Measurements from ENCODE around the gene SLC9A9.
A peak's percentile ranks its signal among the peaks of the same experiment; 100 is the strongest.
"Not testable (repeated sequence)": the region's sequence is repeated elsewhere in the genome, so short reads cannot be mapped to it uniquely, and the experiment has no call there.

SLC9A9 gene

GRCh38 chr3:143875546-143875945 is 27.3 kb upstream of the SLC9A9 start:
- peak overlapping the region; percentile 81 for H3K4me2 ChIP-seq
- peaks cover 20% of the 10 kb centered on the region for H3K4me1 ChIP-seq
- H3K9me3 ChIP-seq: no peaks in the 10 kb centered on the region
- no peak; the same call in 1 of the 2 replicates for TF ChIP-seq Cebpa-rat (IDR thresholded peaks at IDR 0.05)
- H3K9ac ChIP-seq: no peak overlapping the region
- H3K27me3 ChIP-seq: no peaks in the 10 kb centered on the region
- H3K27ac ChIP-seq: peak overlapping the region; percentile 68
- no peaks in the 10 kb centered on the region for H4K20me1 ChIP-seq
- no peak overlapping the region for H3K4me3 ChIP-seq
- no peaks in the 10 kb centered on the region for H3K36me3 ChIP-seq

GRCh38 chr3:143873553-143873952 is 25.3 kb upstream of the SLC9A9 start:
- peaks cover 20% of the 10 kb centered on the region for H3K4me1 ChIP-seq
- H3K9ac ChIP-seq, H3K27me3 ChIP-seq, H3K4me3 ChIP-seq, H4K20me1 ChIP-seq, H3K36me3 ChIP-seq, H3K4me2 ChIP-seq, H3K27ac ChIP-seq, H3K9me3 ChIP-seq: not testable (repeated sequence)

GRCh38 chr3:143865302-143865701 is 17.0 kb upstream of the SLC9A9 start:
- Histone ChIP-seq H3K36me3 (no peaks in the 10 kb centered on the region), H3K4me1 (peaks cover 8% of the 10 kb centered on the region), H4K20me1 (no peaks in the 10 kb centered on the region), H3K9me3 (no peaks in the 10 kb centered on the region), H3K27ac (no peak overlapping the region), H3K4me2 (no peak overlapping the region), H3K4me3 (no peak overlapping the region), H3K27me3 (no peaks in the 10 kb centered on the region), H3K9ac (no peak overlapping the region)
- no peak for TF ChIP-seq Cebpa-rat (IDR thresholded peaks at IDR 0.05)

- Histone ChIP-seq H3K9ac (no peak overlapping the region), H3K27ac (no peak overlapping the region), H3K36me3 (no peaks in the 10 kb centered on the region), H3K9me3 (no peaks in the 10 kb centered on the region), H3K4me1 (no peaks in the 10 kb centered on the region), H3K27me3 (no peaks in the 10 kb centered on the region), H3K4me2 (no peak overlapping the region), H4K20me1 (no peaks in the 10 kb centered on the region), H3K4me3 (no peak overlapping the region)
- no peak for TF ChIP-seq Cebpa-rat (IDR thresholded peaks at IDR 0.05)
Measured at GRCh38 chr3:143859465-143860203, 11.4 kb upstream of the SLC9A9 start.

DNA sequence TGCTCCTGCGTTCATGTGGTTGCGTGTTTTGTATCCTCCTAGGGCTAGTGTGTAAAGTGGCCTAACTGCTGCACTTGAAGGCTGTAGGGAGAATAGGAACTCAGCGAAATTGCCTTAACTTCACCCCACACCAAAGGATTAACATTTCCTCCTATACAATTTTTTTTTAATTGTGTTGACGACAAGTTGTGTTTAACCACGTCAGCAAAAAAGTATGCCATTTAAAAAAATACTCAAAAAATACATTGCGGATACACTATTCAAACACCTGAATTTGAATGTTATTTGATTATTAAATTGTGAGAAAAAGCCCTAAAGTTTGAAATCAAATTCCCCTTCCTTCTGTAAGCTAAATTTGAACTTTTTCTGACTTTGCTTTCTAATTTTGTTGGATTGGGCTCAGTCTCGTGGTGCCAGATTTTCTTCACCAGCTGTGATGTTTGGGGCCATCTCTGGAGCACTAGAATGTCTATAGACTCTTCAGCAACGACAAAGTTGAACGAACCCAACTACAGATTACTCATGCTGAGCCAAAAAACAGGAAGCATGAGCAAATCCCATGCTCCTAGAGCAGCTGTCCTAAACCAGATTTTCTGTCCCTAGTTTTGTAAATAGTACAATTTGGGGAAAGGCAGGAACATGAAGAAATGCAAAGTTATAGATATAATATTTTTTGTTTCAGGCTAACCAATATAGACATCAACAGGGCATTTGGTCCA is 8.1 kb upstream of the SLC9A9 start:
- H3K4me3 ChIP-seq: no peak overlapping the region
- no peaks in the 10 kb centered on the region for H4K20me1 ChIP-seq
- TF ChIP-seq Cebpa-rat (IDR thresholded peaks at IDR 0.05): no peak
- no peak overlapping the region for H3K9ac ChIP-seq
- H3K9me3 ChIP-seq: no peaks in the 10 kb centered on the region
- H3K27ac ChIP-seq: no peak overlapping the region
- no peaks in the 10 kb centered on the region for H3K27me3 ChIP-seq
- no peak overlapping the region for H3K4me2 ChIP-seq
- no peaks in the 10 kb centered on the region for H3K4me1 ChIP-seq
- H3K36me3 ChIP-seq: no peaks in the 10 kb centered on the region

- Histone ChIP-seq H3K27ac (no peak overlapping the region), H3K4me3 (no peak overlapping the region), H4K20me1 (no peaks in the 10 kb centered on the region), H3K36me3 (no peaks in the 10 kb centered on the region), H3K4me2 (no peak overlapping the region), H3K4me1 (no peaks in the 10 kb centered on the region), H3K9ac (no peak overlapping the region), H3K9me3 (no peaks in the 10 kb centered on the region), H3K27me3 (no peaks in the 10 kb centered on the region)
- TF ChIP-seq Cebpa-rat (IDR thresholded peaks at IDR 0.05): no peak
Measured at GRCh38 chr3:143855183-143855582, 6.9 kb upstream of the SLC9A9 start.

DNA sequence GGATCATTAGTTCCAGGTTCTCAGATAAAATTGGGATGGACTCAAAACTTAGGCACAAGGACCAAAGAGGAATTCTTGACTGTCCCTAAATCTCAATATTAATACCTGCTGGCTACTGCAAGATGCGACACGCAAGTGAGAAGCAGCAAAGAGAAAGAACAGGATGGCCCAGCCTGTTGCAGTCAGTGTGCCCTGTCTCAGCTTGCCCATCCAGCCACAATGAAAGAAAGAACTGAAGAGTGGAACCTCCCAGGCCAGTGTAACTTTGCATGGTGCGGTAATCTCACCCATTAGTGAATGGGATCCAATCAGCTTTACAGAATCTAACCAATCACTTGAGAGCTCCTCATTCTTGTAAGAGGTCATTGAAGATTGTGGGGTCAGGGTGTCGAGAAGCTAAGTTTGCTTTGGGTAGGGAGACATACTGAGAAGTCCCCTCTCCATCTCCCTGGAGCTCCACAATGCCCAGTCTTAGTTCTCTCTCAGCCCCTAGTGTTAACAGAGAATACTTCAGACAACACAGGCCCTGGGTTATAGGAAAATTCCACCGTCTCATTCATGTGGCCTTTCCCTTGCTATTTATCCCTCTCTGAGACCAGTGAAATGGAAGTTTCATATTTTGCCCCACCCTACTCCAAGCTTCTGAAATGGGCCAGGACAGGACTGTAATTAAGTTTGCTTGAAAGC is 3.2 kb upstream of the SLC9A9 start:
- Histone ChIP-seq H4K20me1 (no peaks in the 10 kb centered on the region), H3K27ac (no peak overlapping the region), H3K27me3 (no peaks in the 10 kb centered on the region), H3K4me3 (no peak overlapping the region), H3K4me1 (peaks cover 11% of the 10 kb centered on the region), H3K4me2 (no peak overlapping the region), H3K9me3 (no peaks in the 10 kb centered on the region), H3K36me3 (no peaks in the 10 kb centered on the region), H3K9ac (no peak overlapping the region)
- TF ChIP-seq Cebpa-rat (IDR thresholded peaks at IDR 0.05): no peak

DNA sequence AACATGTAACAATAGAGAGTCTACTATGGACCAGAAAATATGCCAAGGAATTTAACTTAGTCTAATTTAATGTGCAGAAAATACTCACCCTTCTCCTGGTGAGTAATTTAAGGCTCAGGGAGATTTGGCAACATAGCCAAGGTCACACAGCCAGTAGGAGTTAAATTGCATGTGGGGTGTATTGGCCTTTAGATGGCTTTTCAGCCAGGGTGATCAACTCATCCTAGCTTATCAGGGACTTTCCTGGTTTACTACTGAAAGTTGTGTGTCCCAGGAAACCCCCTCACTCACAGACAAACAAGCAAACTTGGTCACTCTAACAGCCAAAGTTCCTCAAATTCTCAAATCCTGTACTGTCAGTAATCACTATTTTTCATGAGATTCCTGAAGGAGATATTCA is 2.6 kb upstream of the SLC9A9 start:
- no peak overlapping the region for H3K9ac ChIP-seq
- peaks cover 11% of the 10 kb centered on the region for H3K4me1 ChIP-seq
- H3K36me3 ChIP-seq: no peaks in the 10 kb centered on the region
- no peak for TF ChIP-seq Cebpa-rat (IDR thresholded peaks at IDR 0.05)
- no peak overlapping the region for H3K4me3 ChIP-seq
- H3K27ac ChIP-seq: no peak overlapping the region
- H3K9me3 ChIP-seq: no peaks in the 10 kb centered on the region
- H4K20me1 ChIP-seq: no peaks in the 10 kb centered on the region
- H3K27me3 ChIP-seq: no peaks in the 10 kb centered on the region
- H3K4me2 ChIP-seq: no peak overlapping the region

- Histone ChIP-seq H3K4me3 (no peak overlapping the region), H3K27me3 (no peaks in the 10 kb centered on the region), H3K4me2 (no peak overlapping the region), H4K20me1 (no peaks in the 10 kb centered on the region), H3K9ac (no peak overlapping the region), H3K36me3 (no peaks in the 10 kb centered on the region), H3K9me3 (no peaks in the 10 kb centered on the region), H3K4me1 (peaks cover 11% of the 10 kb centered on the region), H3K27ac (no peak overlapping the region)
- no peak for TF ChIP-seq Cebpa-rat (IDR thresholded peaks at IDR 0.05)
Measured at GRCh38 chr3:143849854-143850549, 1.7 kb upstream of the SLC9A9 start.
